ENCODE data around the gene FAM89A.
"Not testable (repeated sequence)": the region's sequence is repeated elsewhere in the genome, so short reads cannot be mapped to it uniquely, and the experiment has no call there.

The FAM89A gene

DNA sequence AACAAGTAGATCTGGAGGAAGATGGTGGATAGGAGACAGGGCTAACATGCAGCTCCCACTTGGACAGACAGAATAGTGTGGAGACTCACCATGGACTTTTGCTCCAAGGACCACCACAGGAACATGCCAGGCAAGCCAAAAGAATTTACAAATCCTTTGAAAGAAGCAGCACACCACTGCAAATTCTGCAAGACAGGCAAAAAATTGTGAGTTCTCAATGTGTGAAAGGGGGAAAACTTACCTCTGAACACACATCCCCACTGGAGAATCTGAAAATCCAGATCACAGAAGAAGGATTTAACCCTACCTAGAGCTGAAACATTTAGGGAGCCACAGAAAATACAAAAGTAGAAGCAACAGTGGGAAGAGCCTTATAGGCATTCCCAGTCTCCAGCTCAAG lies 38.2 kb downstream of the FAM89A start:
- Mint-ChIP-seq H3K27me3 (no peaks in the 10 kb centered on the region), H3K9me3 (ENCODE audit: low read depth) (peaks cover 27% of the 10 kb centered on the region), H3K36me3 (peaks cover 31% of the 10 kb centered on the region), H3K4me3 (no peak overlapping the region), H3K4me1 (ENCODE audit: low read depth) (no peaks in the 10 kb centered on the region), H3K27ac (no peak overlapping the region)

- no peak overlapping the region for H3K27ac Mint-ChIP-seq
- peaks cover 17% of the 10 kb centered on the region for H3K9me3 Mint-ChIP-seq (ENCODE audit: low read depth)
- no peaks in the 10 kb centered on the region for H3K4me1 Mint-ChIP-seq (ENCODE audit: low read depth)
- no peaks in the 10 kb centered on the region for H3K27me3 Mint-ChIP-seq
- peaks cover 31% of the 10 kb centered on the region for H3K36me3 Mint-ChIP-seq
- no peak overlapping the region for H3K4me3 Mint-ChIP-seq
These were observed 39.4 kb downstream of the FAM89A start for GRCh38 chr1:231000639-231001038.

DNA sequence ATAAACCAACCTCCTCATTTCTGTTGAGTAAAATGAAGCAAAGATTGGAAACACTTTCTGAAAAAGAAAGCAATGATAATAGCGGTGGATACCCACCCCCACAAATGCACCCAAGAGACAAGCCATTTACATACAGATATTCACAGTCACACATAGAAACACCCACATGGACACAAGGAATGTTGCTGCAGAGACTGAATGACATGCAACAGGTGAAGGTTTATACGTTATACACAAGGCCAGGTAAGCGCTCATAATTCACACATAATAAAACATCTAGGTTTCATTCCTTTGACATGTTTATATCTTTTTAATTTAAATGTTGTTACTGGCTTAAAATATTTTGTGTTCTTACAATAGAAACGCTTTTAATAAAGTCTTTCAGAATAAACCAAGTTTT lies 39.9 kb downstream of the FAM89A start:
- H3K4me1 Mint-ChIP-seq (ENCODE audit: low read depth): no peaks in the 10 kb centered on the region
- no peak overlapping the region for H3K27ac Mint-ChIP-seq
- H3K9me3 Mint-ChIP-seq (ENCODE audit: low read depth): peaks cover 12% of the 10 kb centered on the region
- H3K4me3 Mint-ChIP-seq: no peak overlapping the region
- H3K27me3 Mint-ChIP-seq: no peaks in the 10 kb centered on the region
- peaks cover 35% of the 10 kb centered on the region for H3K36me3 Mint-ChIP-seq

DNA sequence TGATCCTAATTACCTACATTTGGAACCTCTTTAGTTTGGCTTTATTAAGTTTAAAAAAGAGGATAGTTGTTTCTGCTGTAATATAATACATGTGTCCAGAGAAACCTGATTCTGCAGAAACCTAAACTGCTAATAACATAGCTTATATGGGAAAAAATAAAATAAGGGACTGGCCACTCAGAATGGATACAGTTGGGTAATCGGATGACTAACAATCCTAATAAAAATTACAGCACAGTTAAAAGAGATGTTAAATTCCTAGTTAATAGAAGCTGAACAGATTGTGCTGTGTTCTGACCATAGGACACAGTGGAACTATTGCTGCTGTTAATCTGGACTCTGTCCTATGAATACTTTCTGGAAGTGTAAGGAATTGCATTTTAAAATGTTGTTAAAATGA lies 45.2 kb downstream of the FAM89A start:
- H3K4me3 Mint-ChIP-seq: no peak overlapping the region
- no peaks in the 10 kb centered on the region for H3K9me3 Mint-ChIP-seq (ENCODE audit: low read depth)
- H3K4me1 Mint-ChIP-seq (ENCODE audit: low read depth): no peaks in the 10 kb centered on the region
- no peaks in the 10 kb centered on the region for H3K27me3 Mint-ChIP-seq
- peaks cover 26% of the 10 kb centered on the region for H3K36me3 Mint-ChIP-seq
- H3K27ac Mint-ChIP-seq: no peak overlapping the region

- Mint-ChIP-seq H3K27ac (no peak overlapping the region), H3K36me3 (peaks cover 26% of the 10 kb centered on the region)
These were observed 47.8 kb downstream of the FAM89A start for GRCh38 chr1:230992100-230992774.

GRCh38 chr1:230987448-230987847 lies 52.6 kb downstream of the FAM89A start:
- Mint-ChIP-seq H3K36me3 (peaks cover 18% of the 10 kb centered on the region), H3K4me1 (ENCODE audit: low read depth) (peaks cover 24% of the 10 kb centered on the region), H3K27me3 (no peaks in the 10 kb centered on the region), H3K9me3 (ENCODE audit: low read depth) (no peaks in the 10 kb centered on the region), H3K27ac (no peak overlapping the region), H3K4me3 (no peak overlapping the region)

More at GRCh38 chr1:230992100-230992774, 47.8 kb downstream of the FAM89A start:
- no peaks in the 10 kb centered on the region for H3K27me3 Mint-ChIP-seq
- H3K4me1 Mint-ChIP-seq (ENCODE audit: low read depth): peaks cover 4% of the 10 kb centered on the region
- H3K9me3 Mint-ChIP-seq (ENCODE audit: low read depth): no peaks in the 10 kb centered on the region
- H3K4me3 Mint-ChIP-seq: no peak overlapping the region

GRCh38 chr1:230986976-230987375 lies 53.1 kb downstream of the FAM89A start:
- H3K36me3 Mint-ChIP-seq: peaks cover 14% of the 10 kb centered on the region
- H3K27ac Mint-ChIP-seq: no peak overlapping the region
- no peak overlapping the region for H3K4me3 Mint-ChIP-seq
- peaks cover 24% of the 10 kb centered on the region for H3K4me1 Mint-ChIP-seq (ENCODE audit: low read depth)
- H3K27me3 Mint-ChIP-seq: no peaks in the 10 kb centered on the region
- H3K9me3 Mint-ChIP-seq (ENCODE audit: low read depth): no peaks in the 10 kb centered on the region

DNA sequence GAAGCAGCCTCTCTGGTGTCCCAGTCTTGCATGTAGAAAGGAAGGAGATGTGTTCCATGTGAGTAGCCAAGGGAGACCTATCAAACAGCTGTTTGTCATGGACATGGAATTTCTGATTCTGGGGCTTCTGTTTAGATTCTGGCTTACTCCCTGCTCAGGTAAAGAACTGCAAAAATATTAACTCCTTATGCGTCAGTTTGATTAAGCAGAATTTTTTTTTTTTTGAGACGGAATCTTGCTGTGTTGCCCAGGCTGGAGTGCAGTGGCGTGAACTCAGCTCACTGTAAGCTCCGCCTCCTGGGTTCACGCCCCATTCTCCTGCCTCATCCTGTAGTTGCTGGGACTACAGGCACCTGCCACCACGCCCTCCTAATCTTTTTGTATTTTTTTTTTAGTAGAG lies 54.3 kb downstream of the FAM89A start:
- Mint-ChIP-seq H3K27me3 (no peaks in the 10 kb centered on the region), H3K4me3 (no peak overlapping the region), H3K27ac (no peak overlapping the region), H3K9me3 (ENCODE audit: low read depth) (no peaks in the 10 kb centered on the region), H3K36me3 (peaks cover 5% of the 10 kb centered on the region), H3K4me1 (ENCODE audit: low read depth) (peaks cover 24% of the 10 kb centered on the region)

DNA sequence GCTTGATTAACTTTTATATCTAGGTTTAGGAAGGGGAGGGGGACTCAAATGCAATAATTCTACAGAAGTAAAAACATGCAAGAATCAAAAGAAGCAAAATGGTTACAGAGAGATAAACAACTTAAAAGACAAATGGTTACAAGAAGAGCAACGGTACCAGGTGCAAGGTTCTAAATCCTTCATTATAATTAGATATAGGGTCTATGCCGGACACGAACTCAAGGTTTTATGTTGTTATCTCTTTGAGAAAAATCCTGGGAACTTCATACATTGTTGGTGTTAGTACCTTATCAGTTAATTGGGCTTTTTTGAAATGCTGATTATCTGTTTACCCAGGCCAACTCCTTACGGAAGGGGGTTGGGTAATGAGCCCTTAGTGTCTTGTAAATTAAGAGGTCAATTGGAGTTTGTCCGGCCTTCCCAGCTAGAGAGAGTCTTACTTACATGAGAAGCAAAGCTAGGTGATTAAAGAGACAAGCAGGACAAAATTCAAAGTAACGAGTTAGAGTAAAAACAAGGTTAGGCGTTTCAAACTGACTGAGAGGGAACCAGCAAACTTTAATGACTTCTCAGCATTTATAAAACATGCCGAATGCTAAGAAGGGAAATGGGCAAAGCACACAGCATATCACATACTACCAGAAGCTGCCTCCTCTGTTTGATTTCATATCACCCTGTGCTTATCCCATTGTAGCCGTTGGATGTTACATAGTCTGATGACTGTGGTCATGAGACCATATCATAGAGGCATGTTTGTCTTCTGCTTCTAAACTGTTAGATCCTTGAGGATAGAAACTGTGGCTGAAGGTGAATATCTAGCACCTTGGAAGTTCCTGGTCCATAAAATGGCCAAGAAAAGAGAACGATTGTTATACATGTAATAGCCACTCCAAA lies 55.2 kb downstream of the FAM89A start:
- not testable (repeated sequence) for H3K27ac Mint-ChIP-seq; H3K9me3 Mint-ChIP-seq (ENCODE audit: low read depth); H3K4me3 Mint-ChIP-seq; H3K27me3 Mint-ChIP-seq; H3K36me3 Mint-ChIP-seq
- peaks cover 28% of the 10 kb centered on the region for H3K4me1 Mint-ChIP-seq (ENCODE audit: low read depth)

DNA sequence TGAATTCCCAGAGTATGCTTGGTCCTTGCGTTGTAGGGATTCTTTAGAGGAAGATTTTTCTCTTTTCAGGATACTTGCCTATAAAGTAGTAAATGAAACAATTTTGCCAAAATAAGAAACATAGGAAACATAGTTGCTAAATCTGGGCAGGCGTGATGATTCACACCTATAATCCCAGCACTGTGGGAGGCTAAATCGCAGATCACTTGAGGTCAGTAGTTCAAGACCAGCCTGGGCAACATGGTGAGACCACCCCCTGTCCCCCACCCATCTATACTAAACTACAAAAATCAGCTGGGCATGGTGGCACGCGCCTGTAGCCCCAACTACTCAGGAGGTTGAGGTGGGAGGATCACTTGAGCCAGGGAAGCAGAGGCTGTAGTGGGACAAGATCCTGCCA lies 56.2 kb downstream of the FAM89A start:
- Mint-ChIP-seq H3K36me3 (peaks cover 2% of the 10 kb centered on the region), H3K9me3 (ENCODE audit: low read depth) (no peaks in the 10 kb centered on the region), H3K4me1 (ENCODE audit: low read depth) (peaks cover 34% of the 10 kb centered on the region), H3K4me3 (no peak overlapping the region), H3K27ac (no peak overlapping the region), H3K27me3 (no peaks in the 10 kb centered on the region)

GRCh38 chr1:230982696-230983095 lies 57.4 kb downstream of the FAM89A start:
- Mint-ChIP-seq H3K9me3 (ENCODE audit: low read depth) (no peaks in the 10 kb centered on the region), H3K27ac (no peak overlapping the region), H3K36me3 (no peaks in the 10 kb centered on the region), H3K4me1 (ENCODE audit: low read depth) (peaks cover 33% of the 10 kb centered on the region), H3K4me3 (no peak overlapping the region), H3K27me3 (no peaks in the 10 kb centered on the region)

DNA sequence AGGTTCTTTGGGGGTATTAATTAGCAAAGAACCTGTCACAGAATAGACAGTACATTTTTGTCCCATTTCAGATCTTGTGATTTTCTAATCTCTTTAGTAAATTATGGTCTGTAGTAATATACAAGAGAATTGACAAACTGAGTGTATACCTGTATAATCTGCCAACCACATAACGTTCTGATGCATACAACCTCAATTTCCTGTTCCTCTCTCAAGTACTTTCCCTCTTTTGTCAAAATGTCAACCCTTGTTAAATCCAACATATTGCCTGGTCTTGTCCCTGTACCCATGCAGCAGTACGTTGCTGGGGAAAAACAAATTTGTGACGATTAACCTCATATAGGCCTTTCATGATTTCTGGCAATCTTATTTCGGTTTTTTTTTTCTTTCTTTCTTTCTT lies 60.1 kb downstream of the FAM89A start:
- H3K4me3 Mint-ChIP-seq: no peak overlapping the region
- peaks cover 43% of the 10 kb centered on the region for H3K4me1 Mint-ChIP-seq (ENCODE audit: low read depth)
- H3K9me3 Mint-ChIP-seq (ENCODE audit: low read depth): no peaks in the 10 kb centered on the region

DNA sequence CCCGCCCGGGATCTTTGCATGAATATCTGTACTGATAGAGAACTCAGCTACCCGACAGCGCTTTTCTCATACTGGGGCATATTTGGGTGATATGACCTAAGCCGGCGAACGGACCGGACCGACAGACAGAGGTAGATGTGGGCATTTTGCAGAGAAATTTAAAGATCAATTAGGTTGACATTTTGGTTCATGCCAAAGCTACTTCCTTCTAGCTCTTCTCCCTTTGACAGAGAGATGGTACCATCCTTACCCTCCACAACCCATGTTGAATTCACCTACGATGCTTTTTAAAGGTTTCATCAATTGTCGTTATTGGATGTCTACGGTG lies 60.7 kb downstream of the FAM89A start:
- Mint-ChIP-seq H3K27ac (peak overlapping the region; percentile 88), H3K4me1 (ENCODE audit: low read depth) (peaks cover 44% of the 10 kb centered on the region), H3K4me3 (no peak overlapping the region), H3K9me3 (ENCODE audit: low read depth) (no peaks in the 10 kb centered on the region), H3K27me3 (no peaks in the 10 kb centered on the region), H3K36me3 (no peaks in the 10 kb centered on the region)

More for the DNA sequence above, 60.1 kb downstream of the FAM89A start:
- Mint-ChIP-seq H3K27ac (peak overlapping the region; percentile 88), H3K36me3 (no peaks in the 10 kb centered on the region), H3K27me3 (no peaks in the 10 kb centered on the region)

GRCh38 chr1:230978491-230979388 lies 61.3 kb downstream of the FAM89A start, which contains the start of the genes ARV1 and TTC13:
ARV1 (plus strand) TSS chr1:230979094; CDS start chr1:230979106, 12 bp downstream.
TTC13 (minus strand) TSS chr1:230978861; CDS start chr1:230978830, 31 bp downstream.
- Mint-ChIP-seq H3K27ac (peak within 1 kb of the TSS; percentile 98), H3K4me1 (ENCODE audit: low read depth) (peaks cover 46% of the 10 kb centered on the region), H3K4me3 (peak within 1 kb of the TSS; percentile 98), H3K36me3 (peaks cover 2% of the 10 kb centered on the region), H3K27me3 (no peaks in the 10 kb centered on the region), H3K9me3 (ENCODE audit: low read depth) (no peaks in the 10 kb centered on the region)

Measured in activated naive CD8-positive, alpha-beta T cell (primary cell).